Smooth muscle cell of bladder (primary cell): ENCODE data around the gene COL19A1. TPM values are rescaled to one million over a fixed set of nuclear protein-coding genes. Genes with fewer than 3 reads are reported as not detected.

ENCODE experiments used
- total RNA-seq: library from RNA; depleted of rRNA; stranded (reverse); fragments of >200 nt; gene quantifications from 2 replicates; pipeline ENCODE4 v1.2.3, GENCODE V29; 2014

The COL19A1 gene
- 0.28 TPM in 2 replicates for total RNA-seq

GRCh38 chr6:69866351-69866769, at the start of gene COL19A1:
TSS of gene COL19A1 (plus strand) at chr6:69866556. CDS start at chr6:69879568, 13,012 bp downstream.

Other genes with a start within 250 kb of the COL19A1 start
- gene LMBRD1, start 69.5 kb upstream of the COL19A1 start, total RNA-seq = 22.0 and 26.6 TPM in 2 replicates